Choroid plexus epithelial cell (primary cell): ENCODE results near the gene FGF12.
"Not testable (repeated sequence)": the region's sequence is repeated elsewhere in the genome, so short reads cannot be mapped to it uniquely, and the experiment has no call there.

ENCODE experiments used
- DNase-seq: peaks from one replicate; pipeline ENCODE4 v3.0.0-alpha.2; 2010; ENCODE audit warnings: low read depth
- H3K4me3 ChIP-seq: 2 replicates; pipeline ENCODE4 v1.5.1; 2011; ENCODE audit warnings: low read depth, mild to moderate bottlenecking, control low read depth, low read length, moderate library complexity
- CTCF ChIP-seq: conservative IDR thresholded peaks from 2 replicates; pipeline ENCODE4 v1.5.1; 2011; ENCODE audit warnings: low read depth, mild to moderate bottlenecking, control low read depth, inconsistent platforms, low read length, moderate library complexity

Gene FGF12

DNA sequence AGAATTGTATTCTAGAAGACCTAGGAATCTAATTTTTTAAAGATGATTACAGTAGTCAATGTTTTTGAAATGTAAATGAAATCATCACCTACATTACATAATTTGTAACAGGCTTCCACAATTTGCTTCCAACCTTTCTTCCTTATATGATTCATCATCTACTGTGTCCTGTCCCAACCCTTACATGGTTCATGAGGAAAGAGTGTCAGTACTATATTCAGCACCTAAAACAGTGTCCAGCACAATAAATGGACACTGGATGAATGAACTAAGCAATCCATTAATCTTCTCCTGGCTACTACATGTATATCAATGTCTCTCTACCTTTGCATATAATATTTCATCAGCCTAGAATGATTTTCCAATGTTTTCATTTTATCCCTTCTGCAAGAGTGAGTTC lies 12.2 kb downstream of the FGF12 start:
- no peak overlapping the region for H3K4me3 ChIP-seq
- TF ChIP-seq CTCF = no peak

GRCh38 chr3:192711126-192711525 lies 16.2 kb downstream of the FGF12 start:
- H3K4me3 ChIP-seq, DNase-seq: not testable (repeated sequence)

More for the DNA sequence above, 12.2 kb downstream of the FGF12 start:
- no peak for DNase-seq

DNA sequence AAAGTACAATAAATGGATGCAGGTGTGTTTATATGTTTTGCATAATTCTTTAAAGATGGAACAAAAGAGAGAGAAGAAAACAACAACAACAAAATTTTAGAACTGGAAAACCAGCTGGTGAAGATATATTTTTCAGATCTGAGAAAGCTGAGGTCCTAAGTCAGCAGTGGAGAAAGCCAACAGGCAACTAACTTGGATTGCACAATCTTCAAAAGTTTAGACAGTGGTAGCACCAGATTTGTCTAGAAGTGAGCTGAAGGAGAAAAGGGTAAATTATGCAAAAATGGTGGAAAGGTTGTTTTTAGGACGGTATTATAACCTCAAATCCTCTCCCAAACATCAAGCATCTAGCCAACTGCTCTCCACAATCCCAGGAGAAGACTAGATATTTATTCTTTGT lies 17.0 kb downstream of the FGF12 start:
- H3K4me3 ChIP-seq = no peak overlapping the region
- DNase-seq = no peak
- TF ChIP-seq CTCF = no peak

- H3K4me3 ChIP-seq = no peak overlapping the region
- DNase-seq = no peak
- no peak for TF ChIP-seq CTCF
Measured at GRCh38 chr3:192706272-192706671, 21.1 kb downstream of the FGF12 start.

- DNase-seq = no peak
- no peak for TF ChIP-seq CTCF
- no peak overlapping the region for H3K4me3 ChIP-seq
Measured at GRCh38 chr3:192700885-192701284, 26.5 kb downstream of the FGF12 start.

DNA sequence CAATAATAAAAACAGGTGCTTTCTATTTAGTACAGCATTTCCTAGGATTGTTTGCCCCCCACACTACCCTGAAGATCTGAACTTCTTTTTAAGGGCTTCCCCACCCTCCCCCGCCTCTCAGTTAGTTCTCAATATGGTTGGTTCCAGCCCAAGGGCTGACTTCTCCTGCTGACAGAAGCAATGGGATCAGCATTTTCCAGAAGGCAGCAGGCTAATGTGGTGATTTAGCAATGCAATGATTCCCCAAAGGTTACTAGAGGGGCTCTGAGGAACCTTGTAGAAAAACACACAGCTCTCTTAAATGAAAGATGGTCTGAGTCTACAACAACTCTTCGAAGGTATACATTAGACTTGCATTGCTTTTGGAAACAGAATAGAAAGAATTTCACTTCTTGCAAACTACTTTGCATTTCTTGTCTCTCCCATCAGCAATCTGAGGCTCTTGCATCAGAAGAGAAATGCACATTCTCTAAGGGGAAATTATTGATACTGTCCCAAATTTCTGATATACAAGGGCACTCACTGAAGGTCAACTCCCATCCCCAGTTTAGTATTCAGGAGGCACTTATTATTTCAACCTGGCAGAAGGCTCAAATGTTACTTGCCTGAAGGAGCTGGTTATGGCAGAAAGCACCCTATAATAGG lies 30.3 kb downstream of the FGF12 start:
- no peak for TF ChIP-seq CTCF
- no peak overlapping the region for H3K4me3 ChIP-seq
- no peak for DNase-seq

DNA sequence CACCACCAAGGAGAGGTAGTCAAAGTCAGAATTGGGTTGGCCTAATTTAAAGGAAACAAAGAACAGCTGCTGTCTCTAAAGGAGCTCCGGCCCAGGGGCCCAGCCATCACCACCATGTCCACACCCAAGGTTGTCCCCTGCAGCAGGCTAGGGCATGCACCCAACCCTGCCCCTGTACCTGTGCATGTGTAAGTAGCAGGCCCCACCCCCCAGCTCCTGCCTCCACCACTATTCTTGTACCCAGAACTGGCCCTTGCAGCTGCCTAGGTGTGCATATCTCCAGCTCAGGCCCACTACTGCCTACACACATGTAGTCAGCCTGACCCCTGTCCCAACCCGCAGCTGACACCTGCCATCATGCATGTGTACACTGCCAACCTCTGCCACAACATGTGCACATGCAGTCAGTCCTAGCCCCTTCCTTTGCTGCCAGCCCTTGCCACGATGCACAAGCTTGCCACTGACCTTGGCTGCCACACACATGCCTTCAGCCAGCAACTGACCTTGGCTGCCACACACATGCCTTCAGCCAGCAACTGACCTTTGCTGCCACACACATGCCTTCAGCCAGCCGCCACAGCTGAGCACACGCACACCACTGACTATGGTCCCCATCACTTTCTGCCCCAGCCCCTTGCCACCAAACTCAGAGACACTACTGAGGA lies 39.7 kb downstream of the FGF12 start:
- DNase-seq = no peak
- H3K4me3 ChIP-seq = no peak overlapping the region
- TF ChIP-seq CTCF = no peak
